ENCODE measurements around the gene SSNA1.

DNA sequence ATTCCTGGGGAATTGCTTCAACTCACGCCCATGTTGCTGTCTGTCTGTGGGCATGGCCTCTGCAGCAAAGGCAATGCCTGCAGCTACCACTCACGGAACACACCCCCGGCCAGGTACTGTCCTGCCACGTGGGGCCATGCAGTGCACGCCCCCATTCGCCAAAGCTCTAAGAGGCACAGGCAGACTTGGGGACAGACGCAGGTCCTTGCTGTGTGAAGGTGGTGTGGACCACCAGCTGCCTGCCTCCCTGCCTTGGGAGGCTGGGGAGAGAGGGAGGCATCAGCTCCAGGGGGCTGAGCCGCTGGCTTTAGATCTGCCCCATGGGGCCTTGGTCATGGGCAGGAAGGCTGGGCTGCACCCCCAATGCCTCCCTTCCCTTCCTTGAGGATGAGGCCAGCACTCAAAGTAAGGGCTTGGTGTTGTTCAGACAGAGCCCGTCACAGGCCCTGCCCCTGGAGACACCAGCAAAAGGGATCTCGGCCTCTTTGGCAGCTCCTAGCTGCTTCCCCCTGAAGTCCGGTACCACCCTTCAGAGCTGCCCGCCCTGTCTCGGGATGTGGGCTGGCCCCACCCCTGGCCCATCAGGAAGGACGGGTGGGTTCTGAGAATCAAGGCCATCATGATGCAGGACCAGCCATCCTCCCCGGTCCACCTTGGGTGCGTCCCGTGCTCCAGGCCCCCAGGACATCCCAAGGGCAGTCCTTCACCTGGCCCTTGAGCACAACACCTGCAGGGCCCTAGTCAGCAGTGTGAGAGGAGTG, 47.2 kb upstream of the SSNA1 start:
- TF ChIP-seq CTCF (IDR thresholded peaks at IDR 0.05; ENCODE audit: poor library complexity) (no peak), EZH2 (IDR thresholded peaks at IDR 0.05; ENCODE audit: borderline replicate concordance) (no peak)

All from hepatocyte (in vitro differentiated cells).